Testis (tissue), 2 donors: Measurements from ENCODE around the gene CAMP.

Experiments
- POLR2A ChIP-seq: fragments of 450-650 bp; IDR thresholded peaks from one replicate; pipeline ENCODE4 v1.6.1; 2017; ENCODE audit warnings: antibody characterized with exemption, mild to moderate bottlenecking, moderate library complexity
- TF ChIP-seq, protein P1 (sequence below), 3 experiments: fragments of 450-650 bp in 2 of 3; fragments of 200-600 bp in 1 of 3; sonication (generic) in 1 of 3; IDR thresholded peaks; one replicate each; pipeline ENCODE4 v1.5.1; 2016 to 2019; ENCODE audit warnings: antibody characterized with exemption in 3 of 3, mild to moderate bottlenecking in 2 of 3, moderate library complexity in 1 of 3

DNA sequence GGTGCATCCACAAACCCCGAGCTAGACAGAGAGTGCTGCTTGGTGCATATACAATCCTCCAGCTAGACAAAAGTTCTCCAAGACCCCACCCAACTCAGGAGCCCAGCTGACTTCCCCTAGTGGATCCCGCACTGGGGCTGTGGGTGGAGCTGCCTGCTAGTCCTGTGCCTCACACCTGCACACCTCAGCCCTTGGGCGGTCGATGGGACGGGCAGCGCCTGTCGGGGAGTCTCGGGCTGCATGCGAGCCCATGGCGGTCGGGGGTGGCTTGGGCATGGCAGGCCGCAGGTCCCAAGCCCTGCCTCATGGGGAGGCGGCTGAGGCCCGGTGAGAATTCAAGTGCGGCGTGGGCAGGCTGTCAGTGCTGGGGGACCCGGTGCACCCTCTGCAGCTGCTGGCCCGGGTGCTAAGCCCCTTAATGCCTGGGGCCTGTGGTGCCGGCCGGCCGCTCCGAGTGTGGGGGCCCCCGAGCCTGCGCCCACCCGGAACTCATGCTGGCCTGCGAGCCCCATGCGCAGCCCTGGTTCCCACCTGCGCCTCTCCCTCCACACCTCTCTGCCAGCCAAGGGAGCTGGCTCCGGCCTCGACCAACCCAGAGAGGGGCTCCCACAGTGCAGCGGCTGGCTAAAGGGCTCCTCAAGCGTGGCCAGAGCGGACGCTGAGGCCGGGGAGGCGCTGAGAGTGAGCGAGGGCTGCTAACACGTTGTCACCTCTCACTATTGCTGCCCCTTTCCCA is 48.6 kb downstream of the CAMP start:
- TF ChIP-seq, protein P1, sequence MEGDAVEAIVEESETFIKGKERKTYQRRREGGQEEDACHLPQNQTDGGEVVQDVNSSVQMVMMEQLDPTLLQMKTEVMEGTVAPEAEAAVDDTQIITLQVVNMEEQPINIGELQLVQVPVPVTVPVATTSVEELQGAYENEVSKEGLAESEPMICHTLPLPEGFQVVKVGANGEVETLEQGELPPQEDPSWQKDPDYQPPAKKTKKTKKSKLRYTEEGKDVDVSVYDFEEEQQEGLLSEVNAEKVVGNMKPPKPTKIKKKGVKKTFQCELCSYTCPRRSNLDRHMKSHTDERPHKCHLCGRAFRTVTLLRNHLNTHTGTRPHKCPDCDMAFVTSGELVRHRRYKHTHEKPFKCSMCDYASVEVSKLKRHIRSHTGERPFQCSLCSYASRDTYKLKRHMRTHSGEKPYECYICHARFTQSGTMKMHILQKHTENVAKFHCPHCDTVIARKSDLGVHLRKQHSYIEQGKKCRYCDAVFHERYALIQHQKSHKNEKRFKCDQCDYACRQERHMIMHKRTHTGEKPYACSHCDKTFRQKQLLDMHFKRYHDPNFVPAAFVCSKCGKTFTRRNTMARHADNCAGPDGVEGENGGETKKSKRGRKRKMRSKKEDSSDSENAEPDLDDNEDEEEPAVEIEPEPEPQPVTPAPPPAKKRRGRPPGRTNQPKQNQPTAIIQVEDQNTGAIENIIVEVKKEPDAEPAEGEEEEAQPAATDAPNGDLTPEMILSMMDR (IDR thresholded peaks at IDR 0.05): no peak
- TF ChIP-seq POLR2A: no peak
